WTC11 (cell line): ENCODE measurements around the gene TMBIM6.
"Not testable (repeated sequence)": the region's sequence is repeated elsewhere in the genome, so short reads cannot be mapped to it uniquely, and the experiment has no call there.

Source experiments
- CTCF ChIP-seq: fragments of 200-600 bp; IDR thresholded peaks from 2 replicates; pipeline ENCODE4 v1.8.0; 2022; ENCODE audit warnings: antibody characterized with exemption
- MAX ChIP-seq: sonication (generic); formaldehyde crosslinking; IDR thresholded peaks from 2 replicates; pipeline ENCODE4 v1.8.0; 2022; ENCODE audit warnings: mild to moderate bottlenecking, missing genetic modification reagents
- NFATC4 ChIP-seq: fragments of 250-450 bp; sonication (Bioruptor Pico); IDR thresholded peaks from 2 replicates; pipeline ENCODE4 v1.9.0; 2021; ENCODE audit warnings: mild to moderate bottlenecking
- NR3C1 ChIP-seq: sonication (generic); formaldehyde crosslinking; conservative IDR thresholded peaks from 2 replicates; pipeline ENCODE4 v1.8.1; 2023; ENCODE audit warnings: low read depth, mild to moderate bottlenecking, missing genetic modification reagents
- TCF7 ChIP-seq: sonication (generic); formaldehyde crosslinking; IDR thresholded peaks from 2 replicates; pipeline ENCODE4 v1.8.0; 2022; ENCODE audit warnings: mild to moderate bottlenecking, low read depth, missing genetic modification reagents, moderate library complexity
- USF2 ChIP-seq: sonication (generic); formaldehyde crosslinking; IDR thresholded peaks from 2 replicates; pipeline ENCODE4 v1.8.1; 2023; ENCODE audit warnings: mild to moderate bottlenecking, missing genetic modification reagents, moderate library complexity
- ZMAT4 ChIP-seq: fragments of 250-450 bp; sonication (Bioruptor Pico); IDR thresholded peaks from 2 replicates; pipeline ENCODE4 v1.9.0; 2021; ENCODE audit warnings: mild to moderate bottlenecking

- TF ChIP-seq USF2 (CRISPR knock-in tag); TCF7 (CRISPR knock-in tag); ZMAT4 (CRISPR knock-in tag); NFATC4; CTCF; NR3C1 (CRISPR knock-in tag); MAX (CRISPR knock-in tag): not testable (repeated sequence)
Measured at GRCh38 chr12:49717800-49718199, 23.6 kb upstream of the TMBIM6 start.
